HuH-7.5 (cell line): ENCODE measurements around the gene TRIM56.

Experiments used
- DNase-seq: peaks from one replicate; pipeline ENCODE4 v3.0.0; 2011; ENCODE audit warnings: low spot score

Gene TRIM56

DNA sequence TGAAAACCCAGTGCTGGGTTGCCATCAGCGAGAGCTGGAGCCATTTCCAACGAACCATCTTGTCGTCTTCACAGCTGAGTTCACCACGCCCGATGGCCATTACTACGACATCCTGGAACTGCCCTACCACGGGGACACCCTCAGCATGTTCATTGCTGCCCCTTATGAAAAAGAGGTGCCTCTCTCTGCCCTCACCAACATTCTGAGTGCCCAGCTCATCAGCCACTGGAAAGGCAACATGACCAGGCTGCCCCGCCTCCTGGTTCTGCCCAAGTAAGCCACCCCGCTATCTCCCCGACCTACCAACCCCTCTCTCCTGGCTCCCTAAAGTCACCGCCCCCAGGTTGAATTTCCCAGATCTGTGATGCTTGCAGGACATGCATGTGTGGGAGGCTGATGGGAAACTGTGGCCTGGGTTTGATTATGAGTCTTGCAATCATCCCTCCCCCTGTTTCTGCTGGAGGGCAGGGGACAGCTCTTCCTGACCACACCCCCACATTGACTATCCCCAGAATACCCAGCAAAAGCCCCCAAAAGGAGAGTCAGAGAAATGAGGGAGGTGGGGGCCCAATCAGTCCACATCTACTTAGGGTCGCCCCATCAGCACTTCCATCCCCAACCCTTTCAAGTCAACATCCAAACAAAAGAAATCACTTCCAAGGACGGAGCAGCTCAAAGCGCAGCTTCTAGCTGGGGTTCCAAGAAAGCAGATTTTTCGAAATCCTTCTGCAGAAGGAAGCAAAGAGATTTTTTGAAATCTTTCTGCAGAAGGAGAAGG lies 48.5 kb downstream of the TRIM56 start:
- DNase-seq: no peak

DNA sequence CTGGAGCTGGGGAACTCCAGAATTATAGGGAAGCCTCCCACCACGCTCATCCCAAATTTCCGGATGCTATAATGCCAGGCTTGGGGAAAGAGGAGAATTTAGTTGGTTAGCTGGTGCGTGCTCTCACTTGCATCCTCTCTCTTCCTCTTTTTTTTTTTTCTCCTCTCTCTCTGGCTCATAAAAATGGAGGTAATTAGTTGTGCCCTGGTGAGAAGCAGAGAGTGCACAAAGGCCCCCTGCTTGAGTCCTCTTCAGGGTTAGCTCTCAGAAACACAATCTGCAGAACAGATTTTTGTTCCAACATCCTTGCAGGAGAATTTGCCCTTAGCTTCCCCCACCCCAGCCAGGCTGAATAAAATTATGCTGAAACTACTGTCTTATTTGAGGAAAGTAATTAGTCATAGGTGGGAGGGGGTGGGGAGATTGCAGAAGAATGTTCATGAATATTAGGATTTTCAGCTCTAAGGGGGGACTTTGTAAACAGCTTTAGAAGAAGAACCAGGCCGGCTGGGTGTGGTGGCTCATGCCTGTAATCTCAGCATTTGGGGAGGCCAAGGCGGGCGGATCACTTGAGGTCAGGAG lies 49.2 kb downstream of the TRIM56 start:
- no peak for DNase-seq

DNA sequence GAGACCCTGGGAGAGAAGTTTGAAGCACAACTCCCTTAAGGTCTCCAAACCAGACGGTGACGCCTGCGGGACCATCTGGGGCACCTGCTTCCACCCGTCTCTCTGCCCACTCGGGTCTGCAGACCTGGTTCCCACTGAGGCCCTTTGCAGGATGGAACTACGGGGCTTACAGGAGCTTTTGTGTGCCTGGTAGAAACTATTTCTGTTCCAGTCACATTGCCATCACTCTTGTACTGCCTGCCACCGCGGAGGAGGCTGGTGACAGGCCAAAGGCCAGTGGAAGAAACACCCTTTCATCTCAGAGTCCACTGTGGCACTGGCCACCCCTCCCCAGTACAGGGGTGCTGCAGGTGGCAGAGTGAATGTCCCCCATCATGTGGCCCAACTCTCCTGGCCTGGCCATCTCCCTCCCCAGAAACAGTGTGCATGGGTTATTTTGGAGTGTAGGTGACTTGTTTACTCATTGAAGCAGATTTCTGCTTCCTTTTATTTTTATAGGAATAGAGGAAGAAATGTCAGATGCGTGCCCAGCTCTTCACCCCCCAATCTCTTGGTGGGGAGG lies 52.5 kb downstream of the TRIM56 start:
- DNase-seq: no peak

GRCh38 chr7:101138213-101138870 lies 53.1 kb downstream of the TRIM56 start:
- DNase-seq: peak; percentile 73

GRCh38 chr7:101140339-101140699 lies 55.0 kb downstream of the TRIM56 start:
- DNase-seq: no peak

GRCh38 chr7:101140746-101141382 lies 55.6 kb downstream of the TRIM56 start:
- no peak for DNase-seq
